ENCODE data around the gene GTF3C1.

GRCh38 chr16:27449434-27450195 lies 100.1 kb downstream of the GTF3C1 start:
- TF ChIP-seq, protein P1, sequence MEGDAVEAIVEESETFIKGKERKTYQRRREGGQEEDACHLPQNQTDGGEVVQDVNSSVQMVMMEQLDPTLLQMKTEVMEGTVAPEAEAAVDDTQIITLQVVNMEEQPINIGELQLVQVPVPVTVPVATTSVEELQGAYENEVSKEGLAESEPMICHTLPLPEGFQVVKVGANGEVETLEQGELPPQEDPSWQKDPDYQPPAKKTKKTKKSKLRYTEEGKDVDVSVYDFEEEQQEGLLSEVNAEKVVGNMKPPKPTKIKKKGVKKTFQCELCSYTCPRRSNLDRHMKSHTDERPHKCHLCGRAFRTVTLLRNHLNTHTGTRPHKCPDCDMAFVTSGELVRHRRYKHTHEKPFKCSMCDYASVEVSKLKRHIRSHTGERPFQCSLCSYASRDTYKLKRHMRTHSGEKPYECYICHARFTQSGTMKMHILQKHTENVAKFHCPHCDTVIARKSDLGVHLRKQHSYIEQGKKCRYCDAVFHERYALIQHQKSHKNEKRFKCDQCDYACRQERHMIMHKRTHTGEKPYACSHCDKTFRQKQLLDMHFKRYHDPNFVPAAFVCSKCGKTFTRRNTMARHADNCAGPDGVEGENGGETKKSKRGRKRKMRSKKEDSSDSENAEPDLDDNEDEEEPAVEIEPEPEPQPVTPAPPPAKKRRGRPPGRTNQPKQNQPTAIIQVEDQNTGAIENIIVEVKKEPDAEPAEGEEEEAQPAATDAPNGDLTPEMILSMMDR (IDR thresholded peaks at IDR 0.05 in 8 of 11, conservative IDR thresholded peaks at IDR 0.05 in 3 of 11): no peak
- TF ChIP-seq POLR2A (IDR thresholded peaks at IDR 0.05) (no peak), POLR2AphosphoS5 (IDR thresholded peaks at IDR 0.05) (peak; percentile 73 to 85 (median 81))
